Vagina (tissue), 2 donors: ENCODE results near the gene POLR1G. TPM values are rescaled to one million over a fixed set of nuclear protein-coding genes. Genes with fewer than 3 reads are reported as not detected.
"Not testable (repeated sequence)": the region's sequence is repeated elsewhere in the genome, so short reads cannot be mapped to it uniquely, and the experiment has no call there.

ENCODE experiments used
- DNase-seq, 2 donors: peaks; one replicate each; pipeline ENCODE4 v3.0.0-alpha.2; 2017; ENCODE audit errors: extremely low spot score in 2 of 2
- H3K27ac ChIP-seq: fragments of 200-600 bp; sonication (generic); one replicate; pipeline ENCODE4 v1.5.1; 2019
- H3K27me3 ChIP-seq: fragments of 200-600 bp; sonication (generic); one replicate; pipeline ENCODE4 v1.5.1; 2019
- H3K36me3 ChIP-seq, 2 donors: fragments of 200-600 bp; sonication (generic); one replicate each; pipeline ENCODE4 v1.5.1; 2017 to 2019
- H3K4me1 ChIP-seq: fragments of 200-600 bp; sonication (generic); one replicate; pipeline ENCODE4 v1.5.1; 2019
- H3K4me3 ChIP-seq, 2 donors: fragments of 200-600 bp; sonication (generic); 1 replicate in 1 of 2; 2 replicates in 1 of 2; pipeline ENCODE4 v1.5.1; 2016 to 2019
- H3K9me3 ChIP-seq: fragments of 200-600 bp; sonication (generic); one replicate; pipeline ENCODE4 v1.5.1; 2019
- POLR2A ChIP-seq, 2 donors: fragments of 450-650 bp; IDR thresholded peaks; one replicate each; pipeline ENCODE4 v1.6.1; 2017; ENCODE audit warnings: antibody characterized with exemption in 2 of 2, mild to moderate bottlenecking in 2 of 2, moderate library complexity in 2 of 2
- POLR2AphosphoS5 ChIP-seq, 2 donors: sonication (generic); formaldehyde crosslinking; IDR thresholded peaks; one replicate each; pipeline ENCODE4 v1.9.0; 2017; ENCODE audit warnings: antibody characterized with exemption in 2 of 2, mild to moderate bottlenecking in 2 of 2, low read depth in 1 of 2; ENCODE audit not compliant: insufficient read depth in 1 of 2
- intact Hi-C: fragments of 100-400 bp; cut with DNase I; formaldehyde crosslinking; loops from one replicate; pipeline ENCODE4 v1.15.1; 2023
- total RNA-seq: library from RNA; depleted of rRNA; stranded (reverse); fragments of >200 nt; gene quantifications from one replicate; pipeline ENCODE4 v1.2.3, GENCODE V29; 2016
- TF ChIP-seq, protein P1 (sequence below), 3 experiments: fragments of 450-650 bp in 2 of 3; fragments of 200-600 bp in 1 of 3; sonication (generic) in 1 of 3; IDR thresholded peaks; one replicate each; pipeline ENCODE4 v1.5.1; 2017 to 2019; ENCODE audit warnings: antibody characterized with exemption in 3 of 3, mild to moderate bottlenecking in 2 of 3, moderate library complexity in 2 of 3

POLR1G gene
- total RNA-seq, 1 donor from 2014 or later, result 2.2 TPM

DNA sequence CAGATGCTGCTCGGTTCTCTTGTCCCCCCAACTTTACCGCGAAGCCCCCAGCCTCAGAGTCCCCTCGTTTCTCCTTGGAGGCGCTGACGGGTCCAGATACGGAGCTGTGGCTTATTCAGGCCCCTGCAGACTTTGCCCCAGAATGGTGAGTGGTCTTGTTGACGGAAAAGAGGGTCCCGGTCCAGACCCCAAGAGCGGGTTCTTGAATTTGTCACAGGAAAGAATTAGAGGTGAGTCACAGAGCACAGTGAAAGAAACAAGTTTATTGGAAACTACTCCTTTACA, 589 bp downstream of the POLR1G start:
- TF ChIP-seq POLR2A (IDR thresholded peaks at IDR 0.05), result no peak
- no peak for TF ChIP-seq POLR2AphosphoS5 (IDR thresholded peaks at IDR 0.05; ENCODE audit: insufficient read depth in 1 of 2, low read depth in 1 of 2)
- TF ChIP-seq, protein P1, sequence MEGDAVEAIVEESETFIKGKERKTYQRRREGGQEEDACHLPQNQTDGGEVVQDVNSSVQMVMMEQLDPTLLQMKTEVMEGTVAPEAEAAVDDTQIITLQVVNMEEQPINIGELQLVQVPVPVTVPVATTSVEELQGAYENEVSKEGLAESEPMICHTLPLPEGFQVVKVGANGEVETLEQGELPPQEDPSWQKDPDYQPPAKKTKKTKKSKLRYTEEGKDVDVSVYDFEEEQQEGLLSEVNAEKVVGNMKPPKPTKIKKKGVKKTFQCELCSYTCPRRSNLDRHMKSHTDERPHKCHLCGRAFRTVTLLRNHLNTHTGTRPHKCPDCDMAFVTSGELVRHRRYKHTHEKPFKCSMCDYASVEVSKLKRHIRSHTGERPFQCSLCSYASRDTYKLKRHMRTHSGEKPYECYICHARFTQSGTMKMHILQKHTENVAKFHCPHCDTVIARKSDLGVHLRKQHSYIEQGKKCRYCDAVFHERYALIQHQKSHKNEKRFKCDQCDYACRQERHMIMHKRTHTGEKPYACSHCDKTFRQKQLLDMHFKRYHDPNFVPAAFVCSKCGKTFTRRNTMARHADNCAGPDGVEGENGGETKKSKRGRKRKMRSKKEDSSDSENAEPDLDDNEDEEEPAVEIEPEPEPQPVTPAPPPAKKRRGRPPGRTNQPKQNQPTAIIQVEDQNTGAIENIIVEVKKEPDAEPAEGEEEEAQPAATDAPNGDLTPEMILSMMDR (IDR thresholded peaks at IDR 0.05), result no peak
- no peaks in the 10 kb centered on the region for H3K27me3 ChIP-seq
- intact Hi-C loops, result no loop called here
- H3K27ac ChIP-seq, result no peak overlapping the region
- peaks cover 39% of the 10 kb centered on the region for H3K4me1 ChIP-seq
- peak overlapping the region; percentile 65 to 69 for H3K4me3 ChIP-seq
- no peak for DNase-seq
- peaks cover 0 to 1% of the 10 kb centered on the region in 2 donors for H3K36me3 ChIP-seq
- H3K9me3 ChIP-seq, result no peaks in the 10 kb centered on the region

DNA sequence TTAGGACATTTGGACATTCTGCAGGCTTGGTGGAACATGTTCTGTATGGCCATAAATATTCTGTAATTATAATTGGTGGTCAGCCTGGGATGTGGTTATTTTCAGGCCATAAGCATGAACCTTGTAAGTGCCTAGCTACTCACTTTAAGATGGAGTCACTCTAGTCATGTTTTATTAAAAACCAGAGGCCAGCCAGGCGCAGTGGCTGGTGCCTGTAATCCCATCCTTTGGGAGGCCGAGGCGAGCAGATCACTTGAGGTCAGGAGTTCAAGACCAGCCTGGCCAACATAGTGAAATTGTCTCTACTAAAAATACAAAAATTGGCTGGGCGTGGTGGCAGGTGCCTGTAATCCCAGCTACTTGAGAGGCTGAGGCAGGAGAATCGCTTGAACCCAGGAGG, 1.1 kb downstream of the POLR1G start:
- intact Hi-C loops, H3K36me3 ChIP-seq, H3K27ac ChIP-seq: not testable (repeated sequence)

GRCh38 chr19:45408121-45408520, 1.7 kb downstream of the POLR1G start:
- no peak for DNase-seq
- Histone ChIP-seq H3K36me3 (peaks cover 0 to 11% of the 10 kb centered on the region in 2 donors), H3K9me3 (no peaks in the 10 kb centered on the region), H3K4me3 (no peak overlapping the region), H3K27ac (no peak overlapping the region), H3K27me3 (no peaks in the 10 kb centered on the region), H3K4me1 (peaks cover 29% of the 10 kb centered on the region)
- intact Hi-C loops, result no loop called here
- TF ChIP-seq POLR2A (IDR thresholded peaks at IDR 0.05) (no peak), POLR2AphosphoS5 (IDR thresholded peaks at IDR 0.05; ENCODE audit: insufficient read depth in 1 of 2, low read depth in 1 of 2) (no peak)
- TF ChIP-seq, protein P1 (IDR thresholded peaks at IDR 0.05), result no peak

More for the DNA sequence above, 1.1 kb downstream of the POLR1G start:
- H3K27me3 ChIP-seq, H3K9me3 ChIP-seq, H3K4me3 ChIP-seq, DNase-seq: not testable (repeated sequence)
- peaks cover 33% of the 10 kb centered on the region for H3K4me1 ChIP-seq

- no peak overlapping the region for H3K27ac ChIP-seq
- intact Hi-C loops, result no loop called here
- no peaks in the 10 kb centered on the region for H3K27me3 ChIP-seq
Observed at GRCh38 chr19:45408830-45409556, 2.5 kb downstream of the POLR1G start.

DNA sequence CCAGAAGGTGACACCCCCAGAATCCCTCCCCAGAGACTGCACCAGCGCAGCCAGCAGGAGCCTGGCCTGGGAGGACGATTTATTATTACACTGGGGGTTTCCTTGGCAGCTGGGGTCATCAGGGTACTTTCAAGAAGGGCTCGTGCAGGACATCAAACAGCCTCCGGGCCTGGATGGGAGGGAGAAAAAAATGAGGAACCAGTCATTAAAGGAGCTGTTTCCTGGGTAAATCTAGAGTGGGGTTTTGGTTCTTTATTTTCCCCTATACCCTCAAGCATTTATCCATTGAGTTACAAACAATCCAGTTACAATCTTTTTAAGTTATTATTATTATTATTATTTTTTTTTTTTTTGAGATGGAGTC, 3.1 kb downstream of the POLR1G start:
- Histone ChIP-seq H3K9me3 (no peaks in the 10 kb centered on the region), H3K27me3 (no peaks in the 10 kb centered on the region), H3K4me3 (no peak overlapping the region), H3K27ac (no peak overlapping the region), H3K36me3 (peaks cover 0 to 25% of the 10 kb centered on the region in 2 donors), H3K4me1 (peaks cover 22% of the 10 kb centered on the region)
- TF ChIP-seq, protein P1 (IDR thresholded peaks at IDR 0.05), result no peak
- TF ChIP-seq POLR2A (IDR thresholded peaks at IDR 0.05) (no peak), POLR2AphosphoS5 (IDR thresholded peaks at IDR 0.05; ENCODE audit: insufficient read depth in 1 of 2, low read depth in 1 of 2) (no peak)
- DNase-seq, result no peak
- intact Hi-C loops, result no loop called here

More at GRCh38 chr19:45408830-45409556, 2.5 kb downstream of the POLR1G start:
- Histone ChIP-seq H3K4me1 (peaks cover 24% of the 10 kb centered on the region), H3K36me3 (peaks cover 0 to 20% of the 10 kb centered on the region in 2 donors), H3K9me3 (no peaks in the 10 kb centered on the region), H3K4me3 (no peak overlapping the region)
- no peak for DNase-seq
- TF ChIP-seq, protein P1 (IDR thresholded peaks at IDR 0.05), result no peak
- TF ChIP-seq POLR2A (IDR thresholded peaks at IDR 0.05), result no peak
- no peak for TF ChIP-seq POLR2AphosphoS5 (IDR thresholded peaks at IDR 0.05; ENCODE audit: insufficient read depth in 1 of 2, low read depth in 1 of 2)

DNA sequence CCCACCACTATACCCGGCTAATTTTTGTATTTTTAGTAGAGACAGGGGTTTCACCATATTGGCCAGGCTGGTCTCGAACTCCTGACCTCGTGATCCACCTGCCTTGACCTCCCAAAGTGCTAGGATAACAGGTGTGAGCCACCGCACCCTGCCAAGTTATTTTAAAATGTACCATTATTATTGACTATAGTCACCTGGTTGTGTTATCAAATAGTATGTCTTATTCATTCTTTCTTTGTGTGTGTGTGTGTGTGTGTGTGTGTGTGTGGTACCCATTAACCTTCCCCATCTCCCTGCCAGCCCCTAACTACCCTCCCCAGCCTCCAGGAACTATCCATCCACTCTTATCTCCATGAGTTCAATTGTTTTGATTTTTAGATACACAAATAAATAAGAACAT, 3.9 kb downstream of the POLR1G start:
- Histone ChIP-seq H3K36me3 (peaks cover 0 to 29% of the 10 kb centered on the region in 2 donors), H3K4me1 (peaks cover 14% of the 10 kb centered on the region)
- H3K27ac ChIP-seq, H3K27me3 ChIP-seq, DNase-seq, intact Hi-C loops, H3K9me3 ChIP-seq, H3K4me3 ChIP-seq: not testable (repeated sequence)
